PC-9 (cell line): ENCODE measurements around the gene HSFX2.
"Not testable (repeated sequence)": the region's sequence is repeated elsewhere in the genome, so short reads cannot be mapped to it uniquely, and the experiment has no call there.

Source experiments
- CTCF ChIP-seq: fragments of 200-600 bp; sonication (generic); conservative IDR thresholded peaks from 2 replicates; pipeline ENCODE4 v1.6.1; 2017; ENCODE audit warnings: mixed run types, antibody characterized with exemption, mild to moderate bottlenecking, moderate library complexity
- EZH2 ChIP-seq: fragments of 200-600 bp; sonication (generic); IDR thresholded peaks from 2 replicates; pipeline ENCODE4 v1.8.0; 2017; ENCODE audit warnings: antibody characterized with exemption, low read depth

- TF ChIP-seq CTCF, EZH2: not testable (repeated sequence)
These were observed 43.7 kb downstream of the HSFX2 start for GRCh38 chrX:149551245-149551938.
